UCSD-AML1 (cell line): ENCODE data around the gene JUN.

Source experiments
- DNase-seq: peaks from one replicate; lab custom pipeline; 2025; ENCODE audit not compliant: unreplicated experiment; lab: John Stamatoyannopoulos, UW

Gene JUN

DNA sequence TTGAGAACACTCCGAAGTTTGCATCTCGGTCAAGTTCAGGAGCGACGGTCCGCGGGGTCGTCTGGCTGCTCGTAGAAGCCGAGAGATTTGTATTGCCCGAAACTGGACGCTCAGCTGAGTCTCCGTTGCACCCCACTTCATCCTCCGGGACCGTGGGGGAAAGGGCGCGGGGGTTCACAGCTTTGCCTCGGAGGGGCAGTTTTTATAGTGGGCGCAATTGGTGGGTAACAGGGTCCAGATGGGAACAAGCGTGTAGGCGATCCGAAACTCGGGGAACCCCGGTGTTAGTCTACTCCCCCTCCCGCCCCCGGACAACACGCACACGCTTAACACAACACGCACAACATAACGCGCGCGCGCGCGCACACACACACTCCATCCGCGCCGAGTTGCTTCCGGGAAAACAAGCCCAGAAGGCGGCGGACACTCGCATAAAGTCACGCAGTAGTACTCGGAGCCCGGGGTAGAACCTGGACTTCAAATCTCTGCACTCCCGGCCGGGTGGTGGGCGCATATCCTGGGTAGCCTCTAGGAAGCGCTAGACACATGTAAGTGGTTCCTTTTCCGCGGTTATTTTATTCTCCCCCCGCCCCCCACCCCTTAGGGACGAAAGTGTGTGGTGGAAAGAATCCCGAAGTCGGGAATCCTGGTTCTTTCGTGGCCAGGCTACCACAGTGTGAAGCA is 1.1 kb upstream of the JUN start:
- peak; percentile 49 for DNase-seq

- peak; percentile 72 for DNase-seq
Measured at GRCh38 chr1:58783090-58783992, 506 bp downstream of the JUN start.

DNA sequence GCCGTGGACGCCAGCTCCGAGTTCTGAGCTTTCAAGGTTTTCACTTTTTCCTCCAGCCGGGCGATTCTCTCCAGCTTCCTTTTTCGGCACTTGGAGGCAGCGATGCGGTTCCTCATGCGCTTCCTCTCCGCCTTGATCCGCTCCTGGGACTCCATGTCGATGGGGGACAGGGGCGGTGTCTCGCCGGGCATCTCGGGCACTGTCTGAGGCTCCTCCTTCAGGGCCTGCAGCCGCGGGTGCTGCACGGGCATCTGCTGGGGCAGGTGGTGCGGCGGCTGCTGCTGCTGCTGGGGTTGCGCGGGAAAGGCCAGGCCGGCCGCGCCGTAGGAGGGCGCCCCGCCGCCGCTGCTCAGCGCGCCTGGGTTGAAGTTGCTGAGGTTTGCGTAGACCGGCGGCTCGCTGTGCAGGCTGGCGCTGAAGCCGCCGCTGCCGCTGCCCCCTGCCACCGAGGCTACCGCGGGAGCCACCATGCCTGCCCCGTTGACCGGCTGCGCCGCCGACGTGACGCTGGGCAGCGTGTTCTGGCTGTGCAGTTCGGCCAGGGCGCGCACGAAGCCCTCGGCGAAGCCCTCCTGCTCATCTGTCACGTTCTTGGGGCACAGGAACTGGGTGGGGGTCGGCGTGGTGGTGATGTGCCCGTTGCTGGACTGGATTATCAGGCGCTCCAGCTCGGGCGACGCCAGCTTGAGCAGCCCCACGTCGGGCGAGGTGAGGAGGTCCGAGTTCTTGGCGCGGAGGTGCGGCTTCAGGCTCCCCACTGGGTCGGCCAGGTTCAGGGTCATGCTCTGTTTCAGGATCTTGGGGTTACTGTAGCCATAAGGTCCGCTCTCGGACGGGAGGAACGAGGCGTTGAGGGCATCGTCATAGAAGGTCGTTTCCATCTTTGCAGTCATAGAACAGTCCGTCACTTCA is 1.4 kb downstream of the JUN start:
- DNase-seq: peak; percentile 65

- DNase-seq: peak; percentile 51
Measured at GRCh38 chr1:58781541-58782177, 2.2 kb downstream of the JUN start.

DNA sequence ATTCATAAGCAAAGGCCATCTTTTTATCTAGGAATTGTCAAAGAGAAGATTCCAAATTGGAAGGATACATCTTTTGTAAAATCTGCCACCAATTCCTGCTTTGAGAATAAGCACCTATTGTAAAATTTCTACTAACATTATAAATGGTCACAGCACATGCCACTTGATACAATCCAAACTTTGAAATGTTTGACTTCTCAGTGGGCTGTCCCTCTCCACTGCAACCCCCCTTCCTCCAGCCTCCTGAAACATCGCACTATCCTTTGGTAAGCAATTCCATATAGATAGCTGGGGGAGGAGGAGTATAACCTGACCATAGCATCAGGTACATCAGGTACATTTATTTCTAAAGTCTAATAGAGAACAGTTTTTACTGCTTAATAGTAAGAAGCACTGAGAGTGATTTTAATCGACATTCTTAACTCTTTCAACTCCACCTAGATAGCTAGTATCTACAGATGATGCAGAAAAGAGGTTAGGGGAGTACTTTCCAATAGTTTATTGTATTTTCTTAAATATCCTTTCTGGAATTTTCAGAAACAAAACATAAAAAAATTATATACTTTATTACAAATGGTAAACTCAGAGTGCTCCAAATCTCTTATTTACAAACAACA is 2.9 kb downstream of the JUN start:
- DNase-seq: no peak

GRCh38 chr1:58780411-58780810 is 3.4 kb downstream of the JUN start:
- no peak for DNase-seq

GRCh38 chr1:58779801-58780382 is 4.0 kb downstream of the JUN start:
- DNase-seq: no peak

DNA sequence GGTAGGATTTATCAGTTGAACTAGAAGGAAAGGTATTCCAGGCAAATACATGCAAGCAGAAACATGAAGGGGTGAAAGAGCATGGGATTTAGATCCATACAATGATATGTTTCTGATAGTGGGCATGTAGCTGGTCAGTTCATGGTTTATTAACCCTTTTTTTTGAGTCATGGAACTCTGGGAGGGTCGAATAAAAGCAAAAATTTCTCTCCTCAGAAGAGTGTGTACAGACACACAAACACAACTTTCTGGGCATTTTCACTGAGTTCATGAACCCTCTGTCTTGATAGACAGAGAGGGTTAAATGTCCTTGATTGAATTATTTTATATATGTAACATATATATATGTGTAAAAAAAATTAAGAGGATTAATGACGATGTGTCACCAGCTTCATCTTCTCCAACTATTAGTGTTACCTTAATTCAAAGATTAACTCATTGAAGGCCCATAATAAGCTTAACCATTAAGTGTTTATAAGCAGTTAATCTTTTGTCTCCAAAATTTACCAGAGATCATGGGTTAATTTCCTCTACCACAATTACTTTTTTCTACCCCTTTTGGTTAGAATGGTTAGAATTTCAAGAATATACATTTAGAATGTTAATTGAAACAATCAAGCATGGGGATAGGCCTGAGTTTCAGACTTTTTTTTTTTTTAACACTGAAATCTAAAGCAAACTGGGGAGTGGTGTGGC is 4.6 kb downstream of the JUN start:
- DNase-seq: no peak

DNA sequence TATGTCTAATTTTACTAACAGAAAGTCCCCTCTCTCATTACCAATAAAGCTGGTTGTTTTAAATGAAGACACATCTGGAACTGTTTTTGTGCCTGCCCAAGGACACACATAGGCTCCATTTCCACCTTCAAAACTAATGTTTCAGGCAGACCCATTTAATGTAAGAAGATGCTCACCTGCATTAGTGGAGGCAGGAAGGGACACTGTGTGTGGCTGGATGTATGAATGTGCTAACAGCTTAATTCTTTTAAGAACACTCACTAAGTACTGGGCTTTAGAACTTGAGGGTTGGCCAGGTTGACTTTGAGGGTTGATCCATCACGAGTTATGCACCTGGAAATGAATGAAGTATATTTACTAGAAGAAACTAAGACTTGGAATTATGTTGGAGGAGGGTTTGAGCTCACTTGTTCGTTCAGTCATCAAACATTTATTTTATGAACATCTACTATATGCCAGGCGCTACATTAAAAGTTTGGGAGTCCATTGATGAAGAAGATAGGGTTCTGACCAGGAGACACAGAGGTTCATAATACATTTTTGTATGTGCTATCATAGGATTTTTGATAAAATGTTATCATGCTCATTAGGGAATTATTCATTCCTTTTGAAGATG is 5.4 kb downstream of the JUN start:
- DNase-seq: no peak

- DNase-seq: no peak
Measured at GRCh38 chr1:58774027-58774426, 9.8 kb downstream of the JUN start.

- DNase-seq: peak; percentile 35
Measured at GRCh38 chr1:58773406-58773840, 10.4 kb downstream of the JUN start.

- DNase-seq: no peak
Measured at GRCh38 chr1:58769809-58770320, 14.0 kb downstream of the JUN start.

DNA sequence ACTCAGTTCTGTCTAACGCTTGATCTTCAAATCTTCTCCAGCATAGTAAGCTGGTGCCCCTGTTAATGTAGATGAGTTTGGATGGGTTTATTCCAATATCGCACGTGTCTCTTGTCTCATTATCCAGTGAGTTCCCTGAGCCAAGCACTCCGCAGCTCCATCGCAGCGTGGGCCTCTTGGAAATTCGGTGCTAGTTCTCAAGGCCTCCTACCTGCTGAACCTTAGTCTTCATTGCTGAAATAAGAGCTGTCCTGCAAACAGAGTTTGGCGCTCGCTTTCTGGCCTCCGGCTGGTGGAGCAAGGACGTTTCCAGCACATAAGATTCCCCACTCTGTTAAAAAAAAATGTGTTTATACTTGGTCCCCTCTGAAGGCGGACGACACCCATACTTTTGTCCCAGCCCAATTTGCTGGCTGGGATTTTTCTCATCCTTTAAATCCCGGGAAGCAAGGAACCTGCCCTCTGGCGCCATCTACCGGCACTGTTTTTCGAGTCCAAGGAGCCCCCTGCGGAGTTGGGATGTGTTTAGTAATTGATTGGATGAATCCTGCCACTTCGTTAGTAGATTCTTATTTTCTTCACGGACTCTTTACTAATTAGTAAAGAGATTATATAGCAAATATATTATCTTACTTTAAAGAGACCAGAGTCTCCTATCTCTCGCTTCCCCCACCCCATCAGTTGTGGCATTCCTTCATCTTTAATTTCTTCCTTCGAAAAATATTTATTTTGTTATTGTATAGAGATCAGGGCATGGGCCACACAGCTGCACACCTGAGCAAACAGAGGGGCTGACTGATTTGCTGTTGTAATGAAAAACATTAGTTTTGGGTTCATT is 14.7 kb downstream of the JUN start:
- DNase-seq: peak; percentile 60

GRCh38 chr1:58768191-58768731 is 15.6 kb downstream of the JUN start:
- DNase-seq: no peak

GRCh38 chr1:58767143-58767542 is 16.7 kb downstream of the JUN start:
- DNase-seq: no peak

DNA sequence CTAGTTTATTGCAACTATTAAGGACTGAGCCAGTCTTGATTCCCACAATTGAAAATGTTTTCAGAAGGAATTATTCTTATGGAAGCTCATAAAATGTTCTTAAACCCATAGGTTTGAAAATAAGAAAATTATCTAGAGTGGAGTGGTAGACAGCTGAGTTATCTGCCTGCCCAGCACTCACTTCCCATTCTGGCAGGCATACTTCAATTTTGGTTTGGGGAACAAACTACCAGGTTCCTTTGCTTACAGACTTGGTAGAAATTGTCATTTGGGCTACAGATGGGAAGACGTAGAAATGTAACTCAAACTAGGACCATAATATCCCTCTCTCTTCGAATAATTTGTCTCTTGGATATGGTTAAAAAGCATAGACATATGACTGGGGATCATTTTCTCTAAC is 18.4 kb downstream of the JUN start:
- DNase-seq: no peak

DNA sequence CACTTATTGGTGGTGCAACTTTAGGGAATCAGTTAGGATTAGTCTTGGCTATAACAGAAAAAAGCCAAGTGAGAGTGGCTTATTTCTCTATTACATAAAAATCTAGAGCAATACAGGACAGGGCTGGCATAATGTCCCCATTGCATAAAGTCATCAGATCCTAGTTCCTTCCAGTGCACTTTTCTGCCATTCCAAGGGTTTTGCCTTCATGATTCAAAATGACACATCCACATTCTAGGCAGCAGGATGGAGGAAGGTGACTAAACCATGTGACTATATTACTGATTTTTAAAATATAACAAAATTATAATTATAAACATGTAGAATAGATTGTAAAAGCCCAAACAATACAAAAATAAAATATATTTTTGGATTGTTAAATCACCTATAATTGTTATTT is 18.8 kb downstream of the JUN start:
- no peak for DNase-seq
